Choroid plexus epithelial cell (primary cell): ENCODE measurements around the gene NT5C2.
"Not testable (repeated sequence)": the region's sequence is repeated elsewhere in the genome, so short reads cannot be mapped to it uniquely, and the experiment has no call there.

ENCODE experiments used
- DNase-seq: peaks from one replicate; pipeline ENCODE4 v3.0.0-alpha.2; 2010; ENCODE audit warnings: low read depth
- H3K4me3 ChIP-seq: 2 replicates; pipeline ENCODE4 v1.5.1; 2011; ENCODE audit warnings: low read depth, mild to moderate bottlenecking, control low read depth, low read length, moderate library complexity
- TF ChIP-seq, protein P1 (sequence below): conservative IDR thresholded peaks from 2 replicates; pipeline ENCODE4 v1.5.1; 2011; ENCODE audit warnings: low read depth, mild to moderate bottlenecking, control low read depth, inconsistent platforms, low read length, moderate library complexity

The NT5C2 gene

DNA sequence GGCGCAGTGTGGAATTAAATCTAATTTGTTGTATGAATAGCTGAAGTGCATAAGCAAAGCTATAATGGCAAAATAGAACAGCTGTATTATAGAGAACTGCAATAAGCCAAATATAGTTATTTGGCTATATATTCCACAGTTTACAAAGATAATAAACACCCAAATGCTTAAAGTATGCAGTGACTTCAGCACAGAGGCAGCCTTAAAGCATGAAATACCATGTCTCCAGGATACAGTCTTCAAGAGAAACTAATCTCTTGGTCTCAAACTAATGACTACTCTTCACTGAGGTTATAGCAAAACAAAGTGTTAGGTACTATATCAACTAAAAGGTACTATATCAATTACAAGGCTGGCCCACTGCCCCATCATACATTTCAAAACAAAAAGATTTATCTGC is 48.0 kb downstream of the NT5C2 start:
- DNase-seq, result peak; percentile 84
- H3K4me3 ChIP-seq, result no peak overlapping the region
- TF ChIP-seq, protein P1, sequence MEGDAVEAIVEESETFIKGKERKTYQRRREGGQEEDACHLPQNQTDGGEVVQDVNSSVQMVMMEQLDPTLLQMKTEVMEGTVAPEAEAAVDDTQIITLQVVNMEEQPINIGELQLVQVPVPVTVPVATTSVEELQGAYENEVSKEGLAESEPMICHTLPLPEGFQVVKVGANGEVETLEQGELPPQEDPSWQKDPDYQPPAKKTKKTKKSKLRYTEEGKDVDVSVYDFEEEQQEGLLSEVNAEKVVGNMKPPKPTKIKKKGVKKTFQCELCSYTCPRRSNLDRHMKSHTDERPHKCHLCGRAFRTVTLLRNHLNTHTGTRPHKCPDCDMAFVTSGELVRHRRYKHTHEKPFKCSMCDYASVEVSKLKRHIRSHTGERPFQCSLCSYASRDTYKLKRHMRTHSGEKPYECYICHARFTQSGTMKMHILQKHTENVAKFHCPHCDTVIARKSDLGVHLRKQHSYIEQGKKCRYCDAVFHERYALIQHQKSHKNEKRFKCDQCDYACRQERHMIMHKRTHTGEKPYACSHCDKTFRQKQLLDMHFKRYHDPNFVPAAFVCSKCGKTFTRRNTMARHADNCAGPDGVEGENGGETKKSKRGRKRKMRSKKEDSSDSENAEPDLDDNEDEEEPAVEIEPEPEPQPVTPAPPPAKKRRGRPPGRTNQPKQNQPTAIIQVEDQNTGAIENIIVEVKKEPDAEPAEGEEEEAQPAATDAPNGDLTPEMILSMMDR, result no peak

DNA sequence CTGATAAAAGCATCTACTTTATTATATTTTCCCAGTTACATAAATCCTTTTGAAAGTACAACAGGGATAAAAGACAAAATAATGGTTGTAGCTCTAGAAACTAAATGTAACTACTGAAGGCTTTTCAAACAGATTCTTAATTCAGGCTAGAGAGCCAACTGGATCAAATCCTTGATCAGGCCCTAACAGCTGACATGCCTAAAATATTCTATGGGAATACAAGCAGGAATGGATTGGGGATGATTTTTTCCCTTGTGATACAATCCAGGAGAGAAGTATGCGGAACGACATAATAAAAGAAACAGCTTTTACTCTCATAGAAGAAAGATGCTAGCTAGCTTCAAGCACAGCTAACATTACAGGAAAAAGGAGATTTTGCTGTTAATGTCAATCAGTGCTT is 49.0 kb downstream of the NT5C2 start:
- DNase-seq, result no peak
- H3K4me3 ChIP-seq, result no peak overlapping the region
- TF ChIP-seq, protein P1, result no peak

DNA sequence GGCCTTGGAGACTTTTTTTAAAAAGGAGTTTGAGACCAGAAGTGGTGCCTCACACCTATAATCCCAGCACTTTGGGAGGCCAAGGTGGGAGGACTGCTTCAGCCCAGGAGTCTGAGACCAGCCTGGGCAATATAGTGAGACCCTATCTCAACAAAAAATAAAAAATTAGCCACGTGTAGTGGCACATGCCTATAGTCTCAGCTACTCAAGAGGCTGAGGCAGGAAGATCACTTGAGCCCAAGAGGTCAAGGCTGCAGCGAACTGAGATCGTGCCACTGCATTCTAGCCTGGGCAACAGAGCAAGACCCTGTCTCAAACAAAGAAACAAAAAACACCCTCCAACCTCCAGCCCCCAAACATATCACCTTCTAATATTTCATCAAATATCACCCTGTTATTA is 49.4 kb downstream of the NT5C2 start:
- not testable (repeated sequence) for H3K4me3 ChIP-seq, DNase-seq

DNA sequence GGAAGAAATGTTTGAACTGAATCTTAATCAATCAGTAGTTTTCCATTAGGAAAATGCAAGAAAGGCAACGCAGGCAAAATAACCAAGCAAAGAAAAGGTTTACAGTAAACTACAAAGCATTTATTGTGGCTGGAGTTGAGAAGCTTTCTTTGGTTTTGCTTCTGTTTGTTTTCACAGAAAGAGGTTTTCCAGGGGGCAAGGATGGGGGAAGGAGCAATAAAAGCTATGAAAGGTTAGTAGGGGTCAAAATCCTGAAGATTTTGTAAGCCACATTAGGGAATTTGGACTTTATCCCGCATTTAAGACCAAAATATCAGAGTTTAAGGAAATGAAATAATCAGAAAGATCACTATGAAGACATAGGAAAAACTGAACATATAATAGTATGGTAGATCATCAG is 51.1 kb downstream of the NT5C2 start:
- no peak overlapping the region for H3K4me3 ChIP-seq
- TF ChIP-seq, protein P1, result no peak
- DNase-seq, result no peak

DNA sequence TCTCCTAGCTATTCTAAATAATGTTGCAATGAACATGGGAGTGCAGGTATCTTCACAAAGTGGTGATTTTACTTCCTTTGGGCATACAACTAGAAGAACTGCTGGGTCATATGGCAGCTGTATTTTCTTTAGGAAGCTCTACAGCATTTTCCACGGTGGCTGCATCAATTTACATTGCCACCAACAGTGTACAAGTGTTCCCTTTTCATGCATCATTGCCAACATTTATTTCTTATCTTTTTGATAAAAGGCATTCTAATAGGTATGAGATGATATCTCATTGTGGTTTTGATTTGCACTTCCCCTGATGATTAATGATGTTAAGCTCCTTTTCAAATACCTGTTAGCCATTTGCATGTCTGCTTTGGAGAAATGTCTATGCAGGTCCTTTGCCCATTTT is 52.6 kb downstream of the NT5C2 start:
- DNase-seq, result no peak

DNA sequence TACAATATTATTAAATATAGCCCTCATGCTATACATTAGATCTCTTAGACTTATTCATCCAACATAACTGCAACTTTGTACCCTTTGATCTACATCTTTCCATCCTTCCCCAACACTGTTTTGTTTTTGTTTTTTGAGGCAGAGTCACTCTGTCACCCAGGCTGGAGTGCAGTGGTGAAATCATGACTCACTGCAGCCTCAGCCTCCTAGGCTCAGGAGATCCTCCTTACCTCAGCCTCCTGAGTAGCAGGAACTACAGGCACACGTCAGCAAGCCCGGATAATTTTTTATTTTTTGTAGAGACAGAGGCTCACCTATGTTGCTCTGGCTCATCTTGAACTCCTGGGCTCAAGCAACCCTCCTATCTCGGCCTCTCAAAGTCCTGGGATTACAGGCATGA is 53.3 kb downstream of the NT5C2 start:
- no peak for DNase-seq
- no peak overlapping the region for H3K4me3 ChIP-seq
- TF ChIP-seq, protein P1, result no peak

More for the DNA sequence above, 52.6 kb downstream of the NT5C2 start:
- TF ChIP-seq, protein P1, result no peak
- no peak overlapping the region for H3K4me3 ChIP-seq

DNA sequence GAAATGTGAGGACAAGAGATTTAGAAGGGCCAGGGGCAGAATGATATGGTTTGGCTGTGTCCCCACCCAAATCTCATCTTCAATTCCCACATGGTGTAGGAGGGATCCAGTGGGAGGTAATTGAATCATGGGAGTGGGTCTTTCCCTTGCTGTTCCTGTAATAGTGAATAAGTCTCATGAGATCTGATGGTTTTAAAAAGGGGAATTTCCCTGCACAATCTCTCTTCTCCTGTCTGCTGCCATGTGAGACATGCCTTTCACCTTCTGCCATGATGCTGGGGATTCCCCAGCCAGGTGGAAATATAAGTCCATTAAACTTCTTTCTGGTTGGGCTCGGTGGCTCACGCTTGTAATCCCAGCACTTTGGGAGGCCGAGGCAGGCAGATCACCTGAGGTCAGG is 57.9 kb downstream of the NT5C2 start:
- not testable (repeated sequence) for DNase-seq, H3K4me3 ChIP-seq

DNA sequence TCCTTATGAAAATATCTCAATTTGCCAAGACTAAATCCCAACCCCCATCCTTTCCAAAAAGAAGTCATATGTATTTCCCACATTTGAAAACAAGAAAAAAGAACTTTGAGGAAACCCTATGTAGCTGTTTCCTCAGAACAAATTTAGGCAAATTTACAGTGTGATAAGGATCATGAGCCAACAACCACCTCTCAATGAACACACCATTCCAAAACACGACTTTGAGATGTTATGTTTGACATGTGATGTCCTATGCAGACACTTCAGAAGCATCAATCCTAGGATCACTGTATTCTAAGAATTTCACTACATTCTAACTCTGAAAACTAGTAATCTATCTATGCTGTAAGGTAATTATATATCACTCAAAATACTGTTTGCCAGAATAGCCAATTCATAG is 62.2 kb downstream of the NT5C2 start:
- no peak for DNase-seq
- TF ChIP-seq, protein P1, result no peak
- H3K4me3 ChIP-seq, result no peak overlapping the region

DNA sequence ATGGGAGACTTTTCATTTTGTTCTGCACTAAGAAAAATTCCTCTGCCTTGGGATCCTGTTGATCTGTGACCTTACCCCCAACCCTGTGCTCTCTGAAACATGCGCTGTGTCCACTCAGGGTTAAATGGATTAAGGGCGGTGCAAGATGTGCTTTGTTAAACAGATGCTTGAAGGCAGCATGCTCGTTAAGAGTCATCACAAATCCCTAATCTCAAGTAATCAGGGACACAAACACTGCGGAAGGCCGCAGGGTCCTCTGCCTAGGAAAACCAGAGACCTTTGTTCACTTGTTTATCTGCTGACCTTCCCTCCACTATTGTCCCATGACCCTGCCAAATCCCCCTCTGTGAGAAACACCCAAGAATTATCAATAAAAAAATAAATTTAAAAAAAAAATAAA is 62.9 kb downstream of the NT5C2 start:
- DNase-seq, H3K4me3 ChIP-seq: not testable (repeated sequence)
